GM20000 (cell line): ENCODE measurements around the gene NAMPT.
"Not testable (repeated sequence)": the region's sequence is repeated elsewhere in the genome, so short reads cannot be mapped to it uniquely, and the experiment has no call there.

Source experiments
- DNase-seq: peaks from one replicate; pipeline ENCODE4 v3.0.0; 2012; ENCODE audit warnings: low spot score
- TF ChIP-seq, protein P1 (sequence below): IDR thresholded peaks from 2 replicates; pipeline ENCODE4 v1.5.1; 2012; ENCODE audit warnings: mild to moderate bottlenecking, control low read depth; ENCODE audit errors: extremely low read depth, missing control alignments

NAMPT gene

DNA sequence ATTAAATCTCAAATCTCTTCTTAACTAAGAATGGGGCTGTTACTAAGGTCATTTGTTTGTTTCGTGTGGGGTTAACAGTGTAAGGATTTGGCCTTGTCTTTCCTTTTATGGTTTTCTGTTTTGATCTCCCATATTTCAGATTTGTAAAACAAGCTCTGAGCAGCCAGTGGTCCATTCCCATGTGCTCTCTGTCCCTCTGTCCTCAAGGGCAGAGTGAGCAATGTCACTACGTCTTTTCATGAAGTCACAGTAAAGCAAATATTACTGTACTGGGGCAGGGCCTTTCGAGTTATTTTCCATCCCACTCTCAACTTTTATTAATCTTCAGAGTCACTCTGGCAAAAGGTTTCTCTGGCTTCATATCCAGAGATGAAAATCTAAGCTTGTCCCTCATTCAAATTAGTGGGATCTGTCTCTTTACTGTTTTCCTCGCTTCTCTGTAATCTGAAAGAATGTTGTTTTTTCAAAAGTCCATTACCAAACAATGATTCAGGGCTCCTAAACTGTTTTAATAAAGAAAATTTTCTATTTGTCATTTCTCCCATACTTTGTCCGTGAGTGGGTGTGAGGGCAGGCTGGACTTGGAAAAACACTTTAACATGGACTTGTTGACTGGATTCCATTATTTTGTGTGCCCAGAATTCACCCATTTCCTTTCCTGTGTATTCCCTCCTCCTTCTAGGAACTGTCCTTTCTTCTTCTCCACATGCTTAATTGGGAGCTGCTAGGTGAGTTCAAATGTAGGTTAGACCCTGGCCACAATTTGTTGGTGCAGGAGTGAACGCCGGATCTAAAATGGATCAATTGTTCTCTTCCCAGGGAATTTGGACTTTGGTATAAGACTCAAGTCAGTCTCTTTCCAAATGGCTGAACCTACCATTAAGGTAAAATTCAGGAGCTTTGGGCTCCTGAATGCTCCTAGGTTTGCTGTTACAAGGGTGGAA, 42.1 kb upstream of the NAMPT start:
- DNase-seq = no peak
- TF ChIP-seq, protein P1, sequence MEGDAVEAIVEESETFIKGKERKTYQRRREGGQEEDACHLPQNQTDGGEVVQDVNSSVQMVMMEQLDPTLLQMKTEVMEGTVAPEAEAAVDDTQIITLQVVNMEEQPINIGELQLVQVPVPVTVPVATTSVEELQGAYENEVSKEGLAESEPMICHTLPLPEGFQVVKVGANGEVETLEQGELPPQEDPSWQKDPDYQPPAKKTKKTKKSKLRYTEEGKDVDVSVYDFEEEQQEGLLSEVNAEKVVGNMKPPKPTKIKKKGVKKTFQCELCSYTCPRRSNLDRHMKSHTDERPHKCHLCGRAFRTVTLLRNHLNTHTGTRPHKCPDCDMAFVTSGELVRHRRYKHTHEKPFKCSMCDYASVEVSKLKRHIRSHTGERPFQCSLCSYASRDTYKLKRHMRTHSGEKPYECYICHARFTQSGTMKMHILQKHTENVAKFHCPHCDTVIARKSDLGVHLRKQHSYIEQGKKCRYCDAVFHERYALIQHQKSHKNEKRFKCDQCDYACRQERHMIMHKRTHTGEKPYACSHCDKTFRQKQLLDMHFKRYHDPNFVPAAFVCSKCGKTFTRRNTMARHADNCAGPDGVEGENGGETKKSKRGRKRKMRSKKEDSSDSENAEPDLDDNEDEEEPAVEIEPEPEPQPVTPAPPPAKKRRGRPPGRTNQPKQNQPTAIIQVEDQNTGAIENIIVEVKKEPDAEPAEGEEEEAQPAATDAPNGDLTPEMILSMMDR = no peak

GRCh38 chr7:106324509-106324908, 39.7 kb upstream of the NAMPT start:
- not testable (repeated sequence) for DNase-seq

- not testable (repeated sequence) for DNase-seq
Observed at GRCh38 chr7:106320254-106320770, 35.5 kb upstream of the NAMPT start.

- no peak for DNase-seq
- TF ChIP-seq, protein P1 = no peak
Observed at GRCh38 chr7:106318482-106318881, 33.7 kb upstream of the NAMPT start.

DNA sequence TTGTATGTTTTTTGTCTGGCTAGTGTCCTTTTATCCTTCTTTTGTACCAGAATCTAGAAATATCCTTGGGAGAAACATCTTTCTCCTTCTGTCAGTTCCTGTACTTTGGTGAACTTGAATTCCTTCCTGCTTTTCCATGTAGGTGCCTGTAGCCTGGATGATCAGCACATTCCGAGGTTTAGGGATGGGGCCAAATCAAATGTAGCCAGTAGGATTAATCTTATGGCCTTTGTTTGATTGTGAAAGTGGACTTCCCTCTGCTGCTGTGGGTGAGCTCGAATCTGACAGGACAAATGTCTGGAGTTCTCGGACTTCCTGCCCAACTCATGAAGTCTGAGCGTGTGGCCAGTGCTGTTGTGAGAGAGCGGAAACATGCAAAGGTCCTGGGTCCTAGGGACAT, 33.2 kb upstream of the NAMPT start:
- TF ChIP-seq, protein P1 = no peak
- no peak for DNase-seq

GRCh38 chr7:106316947-106317346, 32.2 kb upstream of the NAMPT start:
- no peak for DNase-seq
- TF ChIP-seq, protein P1 = no peak

DNA sequence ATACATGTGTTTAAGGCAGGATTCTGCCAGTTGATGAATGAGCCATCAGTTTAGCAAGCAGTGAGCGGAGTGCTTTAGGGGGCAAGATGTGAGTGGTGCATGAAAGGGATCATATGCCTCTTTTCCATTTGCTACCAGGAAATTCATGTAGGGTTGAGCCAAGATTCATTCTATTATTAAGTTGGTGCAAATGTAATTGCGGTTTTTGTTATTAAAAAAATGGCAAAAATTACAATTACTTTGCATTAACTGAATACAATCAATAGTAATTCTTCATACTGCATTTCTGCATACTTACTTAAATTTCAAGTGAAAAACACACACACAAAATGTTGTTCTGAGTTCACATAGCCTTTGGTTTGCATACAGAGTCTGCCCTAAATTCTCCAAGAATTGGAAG, 30.1 kb upstream of the NAMPT start:
- no peak for DNase-seq
- TF ChIP-seq, protein P1 = no peak

GRCh38 chr7:106313966-106314365, 29.2 kb upstream of the NAMPT start:
- TF ChIP-seq, protein P1 = no peak
- no peak for DNase-seq
